SK-N-SH treated with all-trans-retinoic acid at 6 μM for 48 hours (cell line): ENCODE data around the gene PILRA.

Experiments
- ATAC-seq: fragments of 200-7000 bp; cut with Tn5 transposase; 3 replicates; pipeline ENCODE4 v1.9.1; 2020; ENCODE audit warnings: mild to moderate bottlenecking, moderate library complexity
- ARNTL ChIP-seq: fragments of 450-650 bp; formaldehyde crosslinking; IDR thresholded peaks from 2 replicates; pipeline ENCODE4 v1.5.0; 2020; ENCODE audit warnings: low read depth, mild to moderate bottlenecking, moderate library complexity, borderline replicate concordance
- BACH2 ChIP-seq: fragments of 250-450 bp; sonication (Bioruptor Pico); IDR thresholded peaks from 2 replicates; pipeline ENCODE4 v1.9.0; 2021; ENCODE audit warnings: mild to moderate bottlenecking, borderline replicate concordance
- CSDC2 ChIP-seq: fragments of 250-450 bp; sonication (Bioruptor Pico); IDR thresholded peaks from 2 replicates; pipeline ENCODE4 v1.5.0; 2020; ENCODE audit warnings: mild to moderate bottlenecking, moderate library complexity
- ESRRG ChIP-seq: fragments of 250-450 bp; sonication (Bioruptor Pico); IDR thresholded peaks from 2 replicates; pipeline ENCODE4 v1.6.1; 2021; ENCODE audit warnings: mild to moderate bottlenecking
- GLIS3 ChIP-seq: fragments of 250-450 bp; sonication (Bioruptor Pico); IDR thresholded peaks from 2 replicates; pipeline ENCODE4 v1.5.0; 2020; ENCODE audit warnings: mild to moderate bottlenecking, moderate library complexity
- ISL1 ChIP-seq: fragments of 250-450 bp; sonication (Bioruptor Pico); IDR thresholded peaks from 2 replicates; pipeline ENCODE4 v2.1.2; 2022; ENCODE audit warnings: mild to moderate bottlenecking, moderate library complexity
- OSR1 ChIP-seq: fragments of 250-450 bp; sonication (Bioruptor Pico); IDR thresholded peaks from 2 replicates; pipeline ENCODE4 v1.8.0; 2022; ENCODE audit warnings: moderate library complexity, mild to moderate bottlenecking, inconsistent platforms
- PATZ1 ChIP-seq: fragments of 250-450 bp; sonication (Bioruptor Pico); IDR thresholded peaks from 2 replicates; pipeline ENCODE4 v1.8.0; 2020; ENCODE audit warnings: mild to moderate bottlenecking, moderate library complexity, borderline replicate concordance
- PPARA ChIP-seq: fragments of 250-450 bp; sonication (Bioruptor Pico); IDR thresholded peaks from 2 replicates; pipeline ENCODE4 v1.5.0; 2020; ENCODE audit warnings: mild to moderate bottlenecking, borderline replicate concordance
- RARB ChIP-seq: fragments of 250-450 bp; sonication (Bioruptor Pico); IDR thresholded peaks from 2 replicates; pipeline ENCODE4 v1.8.0; 2021; ENCODE audit warnings: mild to moderate bottlenecking, moderate library complexity
- SNAI2 ChIP-seq: fragments of 250-450 bp; sonication (Bioruptor Pico); IDR thresholded peaks from 2 replicates; pipeline ENCODE4 v1.5.0; 2020; ENCODE audit warnings: mild to moderate bottlenecking, moderate library complexity
- TOX ChIP-seq: fragments of 250-450 bp; sonication (Bioruptor Pico); IDR thresholded peaks from 2 replicates; pipeline ENCODE4 v1.8.0; 2021; ENCODE audit warnings: mild to moderate bottlenecking, moderate library complexity, borderline replicate concordance
- ZFP3 ChIP-seq: fragments of 250-450 bp; sonication (Bioruptor Pico); IDR thresholded peaks from 2 replicates; pipeline ENCODE4 v1.5.0; 2020; ENCODE audit warnings: mild to moderate bottlenecking, moderate library complexity
- ZFP30 ChIP-seq: fragments of 450-650 bp; formaldehyde crosslinking; IDR thresholded peaks from 2 replicates; pipeline ENCODE4 v1.5.0; 2022; ENCODE audit warnings: mild to moderate bottlenecking, moderate library complexity
- ZNF565 ChIP-seq: fragments of 450-650 bp; formaldehyde crosslinking; conservative IDR thresholded peaks from 2 replicates; pipeline ENCODE4 v1.5.0; 2020; ENCODE audit warnings: low read depth, mild to moderate bottlenecking, moderate library complexity
- ZNF8 ChIP-seq: fragments of 450-650 bp; formaldehyde crosslinking; IDR thresholded peaks from 2 replicates; pipeline ENCODE4 v1.5.0; 2020; ENCODE audit warnings: mild to moderate bottlenecking, moderate library complexity
- TF ChIP-seq, protein P1 (sequence below): fragments of 250-450 bp; sonication (Bioruptor Pico); IDR thresholded peaks from 2 replicates; pipeline ENCODE4 v1.5.1; 2021; ENCODE audit warnings: mild to moderate bottlenecking, moderate library complexity
- TF ChIP-seq, protein P2 (sequence below): fragments of 250-450 bp; sonication (Bioruptor Pico); IDR thresholded peaks from 2 replicates; pipeline ENCODE4 v1.8.0; 2021; ENCODE audit warnings: low read depth, mild to moderate bottlenecking, moderate library complexity, borderline replicate concordance
- TF ChIP-seq, protein P3 (sequence below): fragments of 250-450 bp; sonication (Bioruptor Pico); IDR thresholded peaks from 2 replicates; pipeline ENCODE4 v1.5.0; 2020; ENCODE audit warnings: mild to moderate bottlenecking, moderate library complexity

The PILRA gene

GRCh38 chr7:100434297-100435144, 61.2 kb downstream of the PILRA start:
- no peak for ATAC-seq

GRCh38 chr7:100435401-100436304, 62.4 kb downstream of the PILRA start:
- ATAC-seq: peak; percentile 36
- TF ChIP-seq CSDC2 (CRISPR knock-in tag): 0 out of 2 replicates have a peak, but pooled peaks have one; percentile 31
- no peak for TF ChIP-seq ZFP30

More at GRCh38 chr7:100434297-100435144, 61.2 kb downstream of the PILRA start:
- no peak for TF ChIP-seq ZNF565 (CRISPR knock-in tag)
- no peak for TF ChIP-seq ESRRG
- TF ChIP-seq CSDC2 (CRISPR knock-in tag): no peak
- no peak for TF ChIP-seq BACH2 (CRISPR knock-in tag)
- no peak for TF ChIP-seq ISL1 (CRISPR knock-in tag)
- no peak for TF ChIP-seq OSR1 (CRISPR knock-in tag)
- no peak for TF ChIP-seq ZFP3 (CRISPR knock-in tag)
- TF ChIP-seq TOX (CRISPR knock-in tag): no peak
- no peak for TF ChIP-seq ZNF8 (CRISPR knock-in tag)

DNA sequence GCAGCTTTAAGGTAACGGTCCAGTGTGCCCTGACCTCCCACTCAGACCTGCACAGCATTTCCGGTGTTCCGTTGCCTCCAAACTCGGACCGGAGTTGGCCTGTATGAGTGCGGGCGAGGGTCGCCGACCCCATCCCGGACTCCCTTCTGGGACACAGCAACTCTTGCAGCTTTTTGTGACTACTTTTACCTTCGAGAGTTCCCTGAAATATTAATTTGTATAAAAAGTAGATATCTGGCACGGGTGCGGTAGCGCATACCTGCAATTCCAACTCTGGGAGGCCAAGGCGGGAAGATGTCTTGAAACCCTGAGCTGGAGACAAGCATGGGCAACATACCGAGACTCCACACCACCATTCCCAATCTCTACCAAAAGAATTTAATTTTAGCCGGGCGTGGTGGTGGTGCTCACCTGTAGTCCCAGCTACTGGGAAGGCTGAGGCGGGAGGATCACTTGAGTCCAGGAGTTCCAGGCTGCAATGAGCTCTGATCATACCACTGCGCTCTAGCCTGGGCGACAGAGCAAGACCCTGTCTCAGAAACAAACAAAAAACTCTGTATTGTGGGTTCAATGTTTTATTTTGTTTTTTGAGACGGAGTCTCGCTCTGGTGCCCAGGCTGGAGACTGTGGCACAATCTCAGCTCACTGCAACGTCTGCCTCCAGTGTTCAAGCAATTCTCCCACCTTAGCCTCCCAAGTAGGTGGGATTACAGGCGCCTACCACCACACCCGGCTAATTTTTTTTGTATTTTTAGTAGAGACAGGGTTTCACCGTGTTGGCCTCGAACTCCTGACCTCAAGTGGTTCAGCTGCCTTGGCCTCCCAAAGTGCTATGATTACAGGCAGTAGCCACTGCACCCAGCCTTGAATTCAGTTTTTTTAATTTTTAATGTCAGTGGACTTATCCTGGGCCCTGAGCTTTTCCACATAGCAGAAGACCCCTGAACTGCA, 64.1 kb downstream of the PILRA start:
- no peak for TF ChIP-seq ZFP30
- TF ChIP-seq, protein P1, sequence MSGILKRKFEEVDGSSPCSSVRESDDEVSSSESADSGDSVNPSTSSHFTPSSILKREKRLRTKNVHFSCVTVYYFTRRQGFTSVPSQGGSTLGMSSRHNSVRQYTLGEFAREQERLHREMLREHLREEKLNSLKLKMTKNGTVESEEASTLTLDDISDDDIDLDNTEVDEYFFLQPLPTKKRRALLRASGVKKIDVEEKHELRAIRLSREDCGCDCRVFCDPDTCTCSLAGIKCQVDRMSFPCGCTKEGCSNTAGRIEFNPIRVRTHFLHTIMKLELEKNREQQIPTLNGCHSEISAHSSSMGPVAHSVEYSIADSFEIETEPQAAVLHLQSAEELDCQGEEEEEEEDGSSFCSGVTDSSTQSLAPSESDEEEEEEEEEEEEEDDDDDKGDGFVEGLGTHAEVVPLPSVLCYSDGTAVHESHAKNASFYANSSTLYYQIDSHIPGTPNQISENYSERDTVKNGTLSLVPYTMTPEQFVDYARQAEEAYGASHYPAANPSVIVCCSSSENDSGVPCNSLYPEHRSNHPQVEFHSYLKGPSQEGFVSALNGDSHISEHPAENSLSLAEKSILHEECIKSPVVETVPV (CRISPR knock-in tag): no peak
- TF ChIP-seq BACH2 (CRISPR knock-in tag): no peak
- no peak for TF ChIP-seq PATZ1 (CRISPR knock-in tag)
- TF ChIP-seq TOX (CRISPR knock-in tag): no peak
- no peak for TF ChIP-seq RARB
- no peak for TF ChIP-seq PPARA (CRISPR knock-in tag)
- no peak for TF ChIP-seq CSDC2 (CRISPR knock-in tag)
- TF ChIP-seq OSR1 (CRISPR knock-in tag): no peak
- TF ChIP-seq SNAI2 (CRISPR knock-in tag): no peak
- TF ChIP-seq ISL1 (CRISPR knock-in tag): no peak
- TF ChIP-seq ZFP3 (CRISPR knock-in tag): no peak
- TF ChIP-seq ARNTL (CRISPR knock-in tag): no peak
- TF ChIP-seq, protein P2, sequence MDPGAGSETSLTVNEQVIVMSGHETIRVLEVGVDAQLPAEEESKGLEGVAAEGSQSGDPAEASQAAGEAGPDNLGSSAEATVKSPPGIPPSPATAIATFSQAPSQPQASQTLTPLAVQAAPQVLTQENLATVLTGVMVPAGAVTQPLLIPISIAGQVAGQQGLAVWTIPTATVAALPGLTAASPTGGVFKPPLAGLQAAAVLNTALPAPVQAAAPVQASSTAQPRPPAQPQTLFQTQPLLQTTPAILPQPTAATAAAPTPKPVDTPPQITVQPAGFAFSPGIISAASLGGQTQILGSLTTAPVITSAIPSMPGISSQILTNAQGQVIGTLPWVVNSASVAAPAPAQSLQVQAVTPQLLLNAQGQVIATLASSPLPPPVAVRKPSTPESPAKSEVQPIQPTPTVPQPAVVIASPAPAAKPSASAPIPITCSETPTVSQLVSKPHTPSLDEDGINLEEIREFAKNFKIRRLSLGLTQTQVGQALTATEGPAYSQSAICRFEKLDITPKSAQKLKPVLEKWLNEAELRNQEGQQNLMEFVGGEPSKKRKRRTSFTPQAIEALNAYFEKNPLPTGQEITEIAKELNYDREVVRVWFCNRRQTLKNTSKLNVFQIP (CRISPR knock-in tag): no peak
- no peak for TF ChIP-seq GLIS3 (CRISPR knock-in tag)
- ATAC-seq: no peak

GRCh38 chr7:100438172-100438571, 64.9 kb downstream of the PILRA start:
- ATAC-seq: no peak
- TF ChIP-seq ARNTL (CRISPR knock-in tag) (no peak), CSDC2 (CRISPR knock-in tag) (no peak), TOX (CRISPR knock-in tag) (no peak), ZNF8 (CRISPR knock-in tag) (no peak), RARB (no peak), OSR1 (CRISPR knock-in tag) (no peak), PATZ1 (CRISPR knock-in tag) (no peak), ZNF565 (CRISPR knock-in tag) (no peak)
- TF ChIP-seq, protein P1 (CRISPR knock-in tag): no peak
- TF ChIP-seq, protein P3, sequence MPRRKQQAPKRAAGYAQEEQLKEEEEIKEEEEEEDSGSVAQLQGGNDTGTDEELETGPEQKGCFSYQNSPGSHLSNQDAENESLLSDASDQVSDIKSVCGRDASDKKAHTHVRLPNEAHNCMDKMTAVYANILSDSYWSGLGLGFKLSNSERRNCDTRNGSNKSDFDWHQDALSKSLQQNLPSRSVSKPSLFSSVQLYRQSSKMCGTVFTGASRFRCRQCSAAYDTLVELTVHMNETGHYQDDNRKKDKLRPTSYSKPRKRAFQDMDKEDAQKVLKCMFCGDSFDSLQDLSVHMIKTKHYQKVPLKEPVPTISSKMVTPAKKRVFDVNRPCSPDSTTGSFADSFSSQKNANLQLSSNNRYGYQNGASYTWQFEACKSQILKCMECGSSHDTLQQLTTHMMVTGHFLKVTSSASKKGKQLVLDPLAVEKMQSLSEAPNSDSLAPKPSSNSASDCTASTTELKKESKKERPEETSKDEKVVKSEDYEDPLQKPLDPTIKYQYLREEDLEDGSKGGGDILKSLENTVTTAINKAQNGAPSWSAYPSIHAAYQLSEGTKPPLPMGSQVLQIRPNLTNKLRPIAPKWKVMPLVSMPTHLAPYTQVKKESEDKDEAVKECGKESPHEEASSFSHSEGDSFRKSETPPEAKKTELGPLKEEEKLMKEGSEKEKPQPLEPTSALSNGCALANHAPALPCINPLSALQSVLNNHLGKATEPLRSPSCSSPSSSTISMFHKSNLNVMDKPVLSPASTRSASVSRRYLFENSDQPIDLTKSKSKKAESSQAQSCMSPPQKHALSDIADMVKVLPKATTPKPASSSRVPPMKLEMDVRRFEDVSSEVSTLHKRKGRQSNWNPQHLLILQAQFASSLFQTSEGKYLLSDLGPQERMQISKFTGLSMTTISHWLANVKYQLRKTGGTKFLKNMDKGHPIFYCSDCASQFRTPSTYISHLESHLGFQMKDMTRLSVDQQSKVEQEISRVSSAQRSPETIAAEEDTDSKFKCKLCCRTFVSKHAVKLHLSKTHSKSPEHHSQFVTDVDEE (CRISPR knock-in tag): no peak
